Fibroblast of skin of back (primary cell): Measurements from ENCODE around the gene EHBP1.

Experiments
- DNase-seq: peaks from one replicate; pipeline ENCODE4 v3.0.0-alpha.2; 2013

The EHBP1 gene

DNA sequence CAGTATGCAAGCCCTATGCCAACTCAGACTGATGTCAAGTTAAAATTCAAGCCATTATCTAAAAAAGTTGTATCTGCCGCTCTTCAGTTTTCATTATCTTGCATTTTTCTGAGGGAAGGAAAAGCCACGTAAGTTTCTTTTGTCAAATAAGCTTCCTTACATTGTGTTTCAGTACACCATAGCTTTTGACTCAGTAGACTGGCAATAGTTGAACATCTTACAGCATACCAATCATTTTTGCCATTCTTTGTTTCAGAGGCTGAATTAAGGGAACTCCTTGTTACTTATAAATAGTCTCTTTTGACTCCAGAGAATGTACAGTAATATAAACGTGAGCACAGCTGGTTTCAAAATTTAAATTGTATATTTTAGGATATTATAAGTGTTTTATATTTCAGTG, 120.6 kb downstream of the EHBP1 start:
- DNase-seq: peak; percentile 77

DNA sequence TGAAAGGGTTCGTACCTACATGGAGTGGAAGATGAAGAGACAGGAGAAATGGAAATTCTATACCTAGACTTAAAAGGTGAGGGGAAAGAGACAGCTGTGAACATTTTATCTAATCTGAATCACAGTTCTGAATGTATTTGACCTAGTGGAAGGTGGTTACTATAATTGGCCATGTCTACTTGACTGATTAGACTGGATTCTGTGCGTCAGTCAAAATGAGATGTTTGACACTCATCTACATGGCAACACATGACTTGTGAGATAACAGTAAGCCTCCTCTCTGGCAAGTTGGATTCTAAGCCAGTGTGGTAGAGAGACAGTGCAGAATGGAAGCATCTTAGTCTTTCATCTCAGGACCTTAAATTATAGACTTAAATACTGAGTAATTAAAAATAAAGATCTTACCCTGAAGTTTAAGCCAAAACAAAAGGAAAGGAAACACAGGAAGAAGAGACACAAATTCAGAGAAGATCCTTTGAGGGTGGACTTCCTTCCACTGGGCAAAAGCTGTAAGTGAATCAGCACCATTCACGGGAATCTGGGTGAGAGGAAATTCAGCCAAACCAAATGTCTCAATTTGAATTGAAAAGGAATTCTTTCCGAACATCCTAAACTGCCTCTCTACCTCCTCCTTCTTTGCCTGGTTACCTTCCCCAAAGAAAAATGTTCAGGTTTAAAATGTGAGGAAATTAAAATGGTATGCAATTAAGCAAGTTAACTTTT, 121.6 kb downstream of the EHBP1 start:
- DNase-seq: no peak

DNA sequence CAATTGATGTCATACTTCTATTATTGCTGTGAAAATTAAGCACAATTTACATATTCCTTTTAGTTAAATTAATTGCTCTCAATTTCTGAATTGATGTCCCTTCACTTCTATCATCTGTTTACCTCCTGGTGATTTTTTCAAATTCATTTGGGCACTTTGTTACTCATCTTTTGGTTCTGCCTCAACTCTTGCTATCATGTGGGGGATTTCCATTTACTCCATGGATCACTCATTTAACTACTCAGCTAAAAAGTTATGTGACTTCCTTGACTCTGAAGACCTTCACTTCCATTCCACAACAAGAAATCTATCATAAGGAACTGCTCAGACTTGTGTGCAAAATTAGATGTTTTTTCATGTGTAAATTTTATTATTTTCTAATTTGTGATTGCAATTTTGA, 126.2 kb downstream of the EHBP1 start:
- no peak for DNase-seq

DNA sequence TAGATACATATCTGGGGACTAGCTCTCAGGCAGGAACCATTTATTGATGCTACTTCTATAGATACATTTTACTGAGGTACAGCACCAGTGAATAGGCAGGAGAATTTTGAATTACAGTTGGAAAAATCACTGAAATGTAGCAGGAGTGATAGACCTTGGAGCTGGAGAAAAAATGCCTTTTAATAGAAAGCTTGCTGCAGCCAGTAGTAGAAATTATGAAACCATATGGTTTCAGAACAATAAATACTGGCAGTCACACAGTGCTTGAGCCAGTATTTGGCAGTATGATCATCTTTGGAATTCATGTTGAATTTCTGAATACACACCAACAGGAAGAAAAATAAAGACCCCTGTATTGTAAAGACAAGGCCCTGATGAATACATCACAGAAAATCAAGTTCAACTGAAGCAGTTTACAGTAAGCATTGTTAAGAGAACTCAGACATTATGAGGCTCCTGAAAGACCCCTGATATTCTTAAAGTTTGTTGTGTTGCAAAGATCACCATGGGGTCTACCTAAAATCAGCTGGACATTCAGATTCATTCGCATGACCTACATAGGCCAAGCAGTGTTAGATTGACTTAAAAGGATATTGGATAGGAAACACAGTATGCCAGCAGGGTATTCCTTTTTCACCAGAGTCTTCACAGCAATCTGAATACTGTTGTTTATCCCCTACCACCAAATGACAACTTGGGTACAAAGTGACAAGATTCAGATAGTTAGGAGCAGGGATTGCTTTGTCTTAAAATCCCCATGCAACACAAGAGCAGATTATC, 139.0 kb downstream of the EHBP1 start:
- DNase-seq: no peak

DNA sequence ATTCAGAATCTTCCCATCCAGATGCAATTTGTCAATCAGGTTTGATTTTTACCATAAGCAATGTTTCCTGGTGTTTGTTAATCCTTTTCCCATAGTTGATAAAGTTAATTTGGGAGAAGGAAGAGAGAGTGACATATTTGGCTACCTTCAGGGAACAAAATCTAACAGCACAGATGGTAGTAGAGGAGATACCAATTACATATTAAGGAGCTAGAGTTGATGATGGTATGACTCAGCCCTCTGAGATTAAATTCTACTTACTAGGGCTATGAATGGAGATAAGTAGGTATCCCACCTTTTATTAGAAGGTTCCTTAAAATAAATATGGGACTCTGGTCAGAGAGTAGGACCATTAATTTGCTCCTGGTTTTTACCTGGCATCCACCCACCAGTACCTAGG, 139.7 kb downstream of the EHBP1 start:
- no peak for DNase-seq

DNA sequence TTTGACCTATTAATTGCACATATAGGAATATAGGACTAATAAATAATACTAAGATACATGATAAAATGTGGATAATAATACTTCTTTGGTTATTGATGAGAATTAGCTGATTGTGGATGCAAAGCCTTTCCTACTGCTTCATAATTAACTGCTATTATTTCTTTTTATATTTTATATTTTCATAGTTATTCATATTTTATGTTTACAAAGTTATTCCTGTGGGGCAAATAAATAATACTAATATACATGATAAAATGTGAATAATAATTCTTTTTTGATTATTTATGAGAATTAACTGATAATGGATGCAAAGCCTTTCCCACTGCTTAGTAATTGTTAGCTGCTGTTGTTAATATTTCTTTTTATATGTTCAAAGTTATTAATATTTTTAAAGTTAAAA, 146.7 kb downstream of the EHBP1 start:
- DNase-seq: no peak

DNA sequence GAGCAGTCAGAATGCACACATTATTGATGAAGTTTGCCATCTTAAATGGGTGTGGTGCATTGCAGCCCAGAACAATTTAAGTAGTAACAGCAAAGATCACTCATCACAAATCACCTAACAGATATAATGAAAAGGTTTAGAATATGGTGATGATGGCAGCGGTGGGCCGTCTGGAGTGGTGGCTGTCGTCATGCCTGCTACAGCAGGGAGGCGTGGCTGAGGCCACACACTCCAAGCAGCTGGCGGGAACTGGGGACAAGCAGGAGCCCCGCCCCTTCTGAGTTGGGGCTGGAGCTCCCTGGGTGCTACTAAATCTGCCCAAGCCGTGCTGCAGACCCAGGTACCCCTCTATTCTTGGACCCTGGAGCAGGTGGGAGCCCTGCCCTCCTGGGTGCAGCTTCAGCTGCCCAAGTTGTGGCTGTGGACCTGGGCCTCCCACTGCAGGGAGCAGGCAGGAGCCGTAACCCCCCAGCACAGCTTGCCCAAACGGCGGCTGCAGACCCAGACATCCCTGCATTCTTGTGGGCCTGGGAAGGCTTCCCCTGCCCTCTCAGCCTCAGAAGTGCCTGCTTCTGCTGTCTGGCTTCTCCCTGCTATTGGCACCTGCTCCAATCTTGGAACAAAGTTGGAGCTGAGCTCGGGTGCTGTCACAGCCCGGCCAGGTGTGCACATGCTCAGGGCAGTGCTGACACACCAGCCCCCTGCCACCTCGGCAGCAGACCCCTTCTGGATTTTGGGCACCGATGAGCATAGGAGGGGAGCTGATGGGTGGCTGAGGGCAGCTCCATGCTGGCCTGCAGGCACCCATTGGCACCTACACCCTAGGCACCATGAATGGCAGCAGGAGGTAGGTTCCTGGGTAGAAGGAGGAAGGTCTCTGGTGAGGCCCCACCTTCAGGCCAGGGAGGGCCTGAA, 149.3 kb downstream of the EHBP1 start:
- DNase-seq: no peak

DNA sequence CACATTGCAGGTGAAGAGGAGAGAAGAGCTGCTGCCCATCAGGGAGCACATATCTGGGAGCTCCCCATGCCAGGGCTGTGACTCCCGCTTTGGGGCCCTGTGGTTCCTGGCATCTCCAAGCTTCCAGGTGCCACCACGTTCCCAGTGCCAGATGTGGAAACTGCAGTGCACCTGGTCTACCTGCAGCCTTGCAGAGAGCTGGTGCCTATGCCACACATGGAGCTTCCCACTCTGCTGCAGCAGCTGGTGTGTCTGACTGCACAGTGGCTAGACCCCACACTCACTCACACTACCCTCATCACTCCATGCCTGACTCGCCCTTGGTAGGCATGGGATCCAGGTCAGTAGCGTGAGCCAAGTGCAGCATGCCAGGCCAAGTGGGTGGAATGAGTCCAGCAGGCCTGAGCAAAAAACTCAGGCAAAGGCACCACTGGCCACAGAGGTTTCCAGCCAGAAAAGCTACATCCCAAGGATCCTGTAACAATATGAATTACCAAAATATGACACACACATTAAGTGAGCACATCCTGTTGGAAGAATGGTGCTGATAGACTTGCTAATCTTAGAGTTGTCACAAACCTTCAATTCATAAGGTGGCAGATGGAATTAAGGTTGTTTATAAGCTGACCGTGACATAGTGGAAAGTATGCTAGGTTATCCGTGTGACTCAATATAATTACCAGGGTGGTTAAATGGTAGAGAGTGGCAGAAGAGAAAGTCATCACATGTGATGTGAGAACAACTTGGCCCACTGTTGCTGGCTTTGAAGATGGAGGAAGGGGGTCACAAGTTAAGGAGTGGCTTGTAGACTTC, 150.9 kb downstream of the EHBP1 start:
- no peak for DNase-seq

DNA sequence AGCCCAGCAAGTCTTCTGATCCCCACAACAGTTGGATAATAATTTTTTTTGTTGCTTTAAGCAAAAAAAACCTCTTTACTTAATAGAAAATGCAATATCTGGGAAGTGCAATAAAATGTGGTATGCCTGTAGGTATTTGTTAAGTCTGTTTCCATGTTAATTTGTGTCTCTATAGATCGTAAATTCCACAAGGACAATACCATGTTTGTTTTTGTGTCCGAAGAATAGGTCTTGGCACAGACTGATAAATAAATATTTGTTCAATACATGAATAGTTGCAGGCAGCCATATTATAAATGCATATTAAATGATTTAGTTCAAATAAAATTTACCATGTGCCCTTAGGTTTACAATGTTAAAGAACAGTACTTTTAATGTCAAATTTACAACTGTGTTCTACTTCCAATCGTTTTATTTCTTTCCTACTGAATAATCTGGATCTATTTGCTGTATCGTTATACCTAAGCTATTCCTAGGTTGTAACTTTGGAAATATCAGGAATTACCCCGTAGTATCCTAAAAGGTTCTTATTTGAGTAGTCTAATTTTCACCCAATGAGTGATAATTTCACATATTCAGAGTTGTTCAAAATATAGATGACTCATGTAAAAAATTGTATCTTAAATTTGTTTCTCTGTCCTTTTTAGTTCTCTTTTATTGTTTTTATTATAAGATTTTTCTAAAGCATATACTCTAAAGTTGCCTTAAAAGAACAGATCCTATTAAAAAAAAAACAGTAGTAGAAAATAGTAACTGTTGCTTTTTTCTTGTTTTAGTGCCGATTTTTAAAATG, 151.8 kb downstream of the EHBP1 start:
- DNase-seq: no peak

DNA sequence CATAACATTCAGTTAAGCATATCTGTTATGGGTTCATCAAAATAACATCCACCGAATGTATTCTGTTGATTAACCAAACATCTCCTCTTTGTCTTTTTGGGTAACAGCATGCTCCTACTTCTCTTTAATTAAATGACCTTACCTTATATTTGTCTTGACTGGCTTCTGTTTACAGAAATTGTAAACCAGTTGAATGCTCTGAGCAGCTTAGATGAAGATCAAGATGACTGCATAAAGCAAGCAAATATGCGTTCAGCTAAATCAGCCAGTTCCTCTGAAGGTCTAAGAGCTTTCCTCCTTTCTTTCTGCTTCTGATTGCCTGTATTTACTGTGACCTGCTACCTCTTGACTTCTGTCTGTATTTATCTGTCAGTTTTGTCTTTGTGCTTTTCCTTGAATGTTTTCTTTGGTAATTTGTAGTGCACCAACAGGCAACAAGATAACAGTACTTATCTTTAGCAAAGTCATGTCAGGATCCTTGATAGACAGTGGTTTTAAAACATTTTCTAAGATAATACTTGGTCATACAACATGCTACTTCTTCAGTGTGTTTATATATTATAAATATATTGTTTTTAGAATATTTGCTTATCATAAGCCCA, 152.8 kb downstream of the EHBP1 start:
- no peak for DNase-seq

DNA sequence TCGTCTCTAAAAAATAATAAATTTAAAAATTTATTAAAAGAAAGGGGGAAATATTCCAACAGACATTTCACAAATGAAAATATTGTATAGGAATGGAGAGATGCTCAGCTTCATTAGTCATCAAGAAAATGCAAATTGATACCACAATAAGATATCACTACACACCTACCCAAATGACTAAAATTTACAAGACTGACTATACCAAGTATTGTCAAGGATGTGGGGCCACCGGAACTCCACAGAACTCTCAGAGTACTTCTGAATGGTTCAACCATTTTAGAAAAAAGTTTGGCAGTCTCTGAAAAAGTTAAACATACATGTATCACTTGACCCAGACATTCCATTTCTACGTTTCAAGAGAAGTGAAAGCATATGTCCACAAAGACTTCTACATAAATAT, 163.4 kb downstream of the EHBP1 start:
- no peak for DNase-seq

DNA sequence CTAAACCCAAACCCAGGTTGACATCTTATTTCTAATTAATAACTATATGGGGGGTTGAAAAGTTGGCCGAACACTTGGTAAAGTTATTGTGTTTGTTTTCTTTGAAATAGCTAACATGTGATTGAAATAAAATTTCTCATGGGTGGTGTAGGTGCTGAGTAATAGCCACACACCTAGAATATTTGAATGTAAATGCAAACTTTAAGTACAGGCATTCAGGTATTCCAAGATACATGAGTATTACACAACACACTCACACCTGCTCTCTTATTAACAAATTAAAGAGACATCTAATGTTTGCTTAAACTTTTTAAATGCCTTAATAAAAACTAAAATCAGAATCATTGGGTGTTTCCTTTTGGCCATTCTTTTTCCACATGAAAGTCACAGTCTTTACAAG, 165.5 kb downstream of the EHBP1 start:
- no peak for DNase-seq

DNA sequence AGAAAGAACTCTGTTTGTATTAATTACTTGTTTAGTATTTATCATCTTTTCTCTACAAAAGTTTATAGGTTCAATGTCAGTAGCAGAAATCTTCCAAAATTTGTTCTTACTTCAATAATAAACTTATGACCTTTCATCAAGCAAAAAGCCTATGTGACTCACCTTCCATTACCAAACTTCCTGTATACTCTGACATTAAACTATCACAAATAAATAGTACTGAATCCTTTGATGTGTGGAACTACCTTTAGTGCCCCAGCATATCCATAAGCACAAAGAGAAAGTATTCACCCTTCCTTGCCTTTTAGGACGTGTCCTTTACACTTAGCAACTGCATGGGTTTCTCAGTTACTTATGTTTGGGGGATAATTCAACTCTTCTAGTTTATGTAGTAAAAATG, 166.0 kb downstream of the EHBP1 start:
- DNase-seq: no peak

DNA sequence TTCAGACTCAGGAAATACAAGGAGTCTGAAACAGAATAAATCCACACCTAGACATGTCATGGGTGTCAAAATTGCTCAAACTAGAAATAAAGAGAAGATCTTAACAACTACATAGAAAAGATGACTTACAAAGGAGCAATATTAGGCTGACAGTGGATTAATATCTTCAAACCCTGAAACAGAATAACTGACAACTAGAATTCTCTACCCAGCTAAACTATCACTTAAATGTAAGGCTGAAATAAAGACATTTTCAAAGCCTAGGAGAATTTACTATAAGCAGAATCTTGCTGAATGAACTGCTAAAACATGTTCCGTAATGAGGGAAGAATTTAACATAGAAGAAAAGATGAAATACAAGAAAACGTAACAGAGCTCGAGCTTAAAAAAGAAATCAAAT, 168.1 kb downstream of the EHBP1 start:
- no peak for DNase-seq

DNA sequence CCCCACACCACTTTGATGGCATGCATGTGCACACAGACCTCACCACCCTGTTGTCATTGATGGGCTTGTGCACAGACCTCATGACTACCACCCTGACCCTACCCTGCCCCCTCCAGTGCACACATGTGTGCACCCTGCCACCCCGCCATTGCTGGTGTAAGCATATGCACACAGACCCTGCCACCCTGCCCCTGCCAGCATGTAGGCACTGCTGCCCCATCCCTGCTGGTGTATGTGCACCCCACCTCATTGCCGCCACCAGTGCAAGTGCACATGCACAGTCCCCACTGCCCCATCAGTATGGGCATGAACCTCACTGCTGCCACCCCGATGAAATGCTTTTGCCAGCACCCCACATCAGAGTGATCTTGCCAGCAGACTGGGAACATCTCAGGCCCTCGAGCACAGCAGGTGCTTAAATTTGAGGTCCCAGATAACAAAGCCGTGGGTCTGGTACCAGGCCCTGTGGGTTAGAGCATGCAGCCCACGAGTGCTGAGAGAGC, 169.4 kb downstream of the EHBP1 start:
- DNase-seq: no peak

DNA sequence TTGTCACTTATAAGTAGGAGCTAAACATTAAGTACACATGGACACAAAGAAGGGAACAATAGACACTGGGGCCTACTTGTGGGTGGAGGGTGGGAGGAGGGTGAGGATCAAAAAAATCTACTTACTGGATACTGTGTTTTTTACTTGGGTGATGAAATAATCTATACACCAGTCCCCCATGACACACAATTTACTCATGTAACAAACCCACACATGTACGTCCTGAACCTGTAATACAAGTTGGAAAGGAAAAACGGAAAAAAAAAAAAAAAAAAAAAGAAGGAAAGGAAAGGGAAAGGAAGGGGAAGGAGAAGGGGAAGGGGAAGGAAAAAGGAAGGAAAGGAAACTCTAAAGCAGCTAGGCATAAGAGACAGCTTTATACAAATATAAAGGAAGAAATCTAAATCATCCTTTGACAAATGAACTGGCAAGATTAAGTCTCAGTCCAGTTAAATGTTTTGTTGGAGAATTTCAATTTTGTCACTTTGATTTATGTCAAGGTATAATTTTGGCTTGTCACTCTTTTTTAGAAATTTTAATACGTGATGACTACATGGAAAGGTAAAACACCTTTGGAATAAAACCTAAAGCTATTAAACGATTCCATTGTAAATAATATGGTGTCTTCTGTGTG, 175.8 kb downstream of the EHBP1 start:
- DNase-seq: no peak

DNA sequence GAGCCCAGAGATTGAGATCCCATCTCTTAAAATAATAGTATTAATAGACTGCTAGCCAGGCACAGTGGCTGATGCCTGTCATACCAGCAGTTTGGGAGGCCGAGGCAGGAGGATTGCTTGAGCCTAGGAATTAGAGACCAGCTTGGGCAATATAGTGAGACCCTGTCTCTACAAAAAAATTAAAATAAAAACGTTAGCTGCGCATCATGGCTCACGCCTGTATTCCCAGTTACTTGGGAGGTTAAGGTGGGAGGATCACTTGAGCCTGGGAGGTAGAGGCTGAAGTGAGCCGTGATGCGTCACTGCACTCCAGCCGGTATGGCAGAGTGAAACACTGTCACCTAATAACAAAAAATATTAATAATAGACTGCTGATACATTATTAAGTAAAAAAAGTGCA, 178.1 kb downstream of the EHBP1 start:
- DNase-seq: no peak

DNA sequence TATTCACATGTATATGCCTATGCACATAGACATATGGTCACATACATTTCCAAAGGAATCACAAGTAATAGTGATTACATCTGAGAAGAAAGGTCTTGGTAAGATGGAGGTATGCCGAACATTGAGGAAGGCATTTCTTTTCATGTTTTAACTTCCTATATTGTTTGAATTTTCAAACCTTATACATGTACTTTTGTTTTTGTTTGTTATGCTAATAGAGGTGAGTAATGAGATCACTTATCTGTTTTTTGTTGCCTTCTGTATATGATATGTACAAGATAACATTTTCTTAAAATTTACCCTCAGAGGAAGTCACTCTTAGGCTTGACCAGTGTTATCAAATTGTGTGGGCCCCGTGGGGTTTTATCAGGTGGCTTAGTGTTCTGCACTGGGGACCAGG, 178.6 kb downstream of the EHBP1 start:
- no peak for DNase-seq

DNA sequence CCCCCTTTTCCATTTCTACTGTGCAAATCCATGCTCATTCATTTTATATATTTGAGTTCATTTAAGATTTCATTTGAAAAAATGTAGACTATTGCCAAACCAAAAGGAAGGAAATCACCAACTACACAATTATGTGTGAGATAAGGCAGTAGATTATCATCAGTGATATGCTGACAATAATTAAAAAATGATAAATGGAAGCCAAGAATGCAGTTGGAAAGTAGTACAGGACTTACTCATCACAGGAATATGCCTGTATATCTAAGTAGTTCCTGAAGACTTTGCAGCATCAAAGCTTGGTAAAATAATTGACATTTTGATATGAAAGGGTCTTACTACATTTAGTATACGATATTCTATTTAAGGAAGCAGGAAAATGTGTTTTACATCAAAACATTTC, 179.0 kb downstream of the EHBP1 start:
- peak; percentile 4 for DNase-seq

DNA sequence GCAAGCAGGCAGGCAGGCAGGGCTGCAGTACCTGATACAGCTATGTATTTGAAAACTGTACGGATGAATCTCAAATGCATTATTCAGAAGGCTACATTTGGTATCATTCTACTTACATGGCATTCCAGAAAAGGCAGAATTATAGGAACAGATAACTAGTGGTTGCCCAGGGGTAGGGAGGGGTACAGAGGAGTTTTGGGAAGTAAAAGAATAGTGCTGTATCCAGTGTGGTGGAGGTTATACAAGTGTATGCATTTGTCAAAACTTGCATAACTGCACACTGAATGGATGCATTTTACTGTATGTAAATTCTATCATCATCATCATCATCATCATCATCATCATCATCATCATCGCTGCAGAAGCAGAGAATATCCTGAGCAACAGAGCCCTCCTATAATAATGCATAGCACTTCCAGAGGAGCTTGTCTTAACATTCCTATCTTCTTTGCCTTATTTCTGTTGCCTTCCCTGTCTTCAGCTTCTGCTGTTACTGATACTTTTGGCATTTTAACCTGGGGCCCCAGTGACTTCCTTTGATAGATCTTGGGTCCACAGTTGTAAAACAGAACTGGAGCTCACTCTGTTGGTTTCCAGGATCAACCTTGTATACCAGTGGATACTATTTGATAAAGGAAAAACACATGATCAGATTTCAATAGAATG, 189.6 kb downstream of the EHBP1 start:
- DNase-seq: no peak
